Sigmoid colon (tissue), 7 donors: Measurements from ENCODE around the gene ELAVL2. TPM values are rescaled to one million over a fixed set of nuclear protein-coding genes. Genes with fewer than 3 reads are reported as not detected.

Source experiments
- DNase-seq: peaks from one replicate; pipeline ENCODE4 v3.0.0-alpha.2; 2019
- H3K27ac ChIP-seq, 4 donors: fragments of 200-600 bp; sonication (generic); one replicate each; pipeline ENCODE4 v1.5.1; 2016 to 2019; ENCODE audit warnings: mild to moderate bottlenecking in 1 of 4
- H3K27me3 ChIP-seq, 3 donors: fragments of 200-600 bp; sonication (generic); one replicate each; pipeline ENCODE4 v1.5.1; 2019; ENCODE audit warnings: mild to moderate bottlenecking in 1 of 3
- H3K36me3 ChIP-seq, 4 donors: fragments of 200-600 bp; sonication (generic); one replicate each; pipeline ENCODE4 v1.5.1; 2016 to 2019
- H3K4me1 ChIP-seq, 4 donors: fragments of 200-600 bp; sonication (generic); one replicate each; pipeline ENCODE4 v1.5.1; 2017 to 2019
- H3K4me3 ChIP-seq, 4 donors: fragments of 200-600 bp; sonication (generic); one replicate each; pipeline ENCODE4 v1.5.1; 2017 to 2019; ENCODE audit warnings: mild to moderate bottlenecking in 2 of 4, moderate library complexity in 1 of 4
- H3K9me3 ChIP-seq, 4 donors: fragments of 200-600 bp in 3 of 4; sonication (generic) in 3 of 4; one replicate each; pipeline versions ENCODE4 v1.5.1 to v1.6.1; 2013 to 2019
- EP300 ChIP-seq, 4 donors: sonication (generic); formaldehyde crosslinking; IDR thresholded peaks; one replicate each; pipeline ENCODE4 v1.6.1; 2017; ENCODE audit warnings: antibody characterized with exemption in 4 of 4
- POLR2A ChIP-seq, 2 donors: fragments of 450-650 bp; IDR thresholded peaks; one replicate each; pipeline ENCODE4 v1.6.1; 2016; ENCODE audit warnings: antibody characterized with exemption in 2 of 2, mild to moderate bottlenecking in 2 of 2, moderate library complexity in 2 of 2
- POLR2AphosphoS5 ChIP-seq, 4 donors: sonication (generic); formaldehyde crosslinking; IDR thresholded peaks; one replicate each; pipeline ENCODE4 v1.6.1; 2017; ENCODE audit warnings: antibody characterized with exemption in 4 of 4
- WGBS, 2 donors: extraction: QIAGEN DNeasy Blood & Tissue Kit; methylation state at CpG; one replicate each; pipeline ENCODE4 v1.1.7; 2013; 5-methylcytosine and 5-hydroxymethylcytosine counted together
- intact Hi-C: fragments of 100-400 bp; cut with DNase I; formaldehyde crosslinking; loops from one replicate; pipeline ENCODE4 v1.15.1; 2023
- polyA plus RNA-seq, 3 donors: library from polyadenylated mRNA; stranded (reverse); fragments of 200-250 nt; gene quantifications; one replicate each; pipeline ENCODE4 v1.2.3, GENCODE V29; 2013
- total RNA-seq, 4 donors: library from RNA; depleted of rRNA; stranded (reverse); fragments of >200 nt; gene quantifications; one replicate each; pipeline ENCODE4 v1.1.0, GENCODE V29; 2016
- TF ChIP-seq, protein P1 (sequence below), 4 experiments: fragments of 450-650 bp in 3 of 4; fragments of 200-600 bp in 1 of 4; IDR thresholded peaks; one replicate each; pipeline ENCODE4 v1.5.1; 2016 to 2019; ENCODE audit warnings: antibody characterized with exemption in 4 of 4, mild to moderate bottlenecking in 3 of 4, moderate library complexity in 2 of 4
- donor health status: healthy with polysubstance abuse.
- donor health status: Bipolar disorder and iron deficiency.
- donor health status: healthy.

Gene ELAVL2
- total and polyA plus RNA-seq, 7 donors = 0.16 to 0.36 (median 0.22) TPM; not detected in 4

GRCh38 chr9:23814243-23814642, 11.8 kb downstream of the ELAVL2 start:
- H3K27ac ChIP-seq = no peak overlapping the region
- H3K36me3 ChIP-seq = no peaks in the 10 kb centered on the region
- H3K4me3 ChIP-seq = no peak overlapping the region
- no peaks in the 10 kb centered on the region for H3K4me1 ChIP-seq
- H3K9me3 ChIP-seq = no peaks in the 10 kb centered on the region
- H3K27me3 ChIP-seq = peaks cover 0 to 27% (median 7%) of the 10 kb centered on the region in 3 donors
- TF ChIP-seq EP300 (IDR thresholded peaks at IDR 0.05) (no peak), POLR2A (IDR thresholded peaks at IDR 0.05) (no peak), POLR2AphosphoS5 (IDR thresholded peaks at IDR 0.05) (no peak)
- TF ChIP-seq, protein P1, sequence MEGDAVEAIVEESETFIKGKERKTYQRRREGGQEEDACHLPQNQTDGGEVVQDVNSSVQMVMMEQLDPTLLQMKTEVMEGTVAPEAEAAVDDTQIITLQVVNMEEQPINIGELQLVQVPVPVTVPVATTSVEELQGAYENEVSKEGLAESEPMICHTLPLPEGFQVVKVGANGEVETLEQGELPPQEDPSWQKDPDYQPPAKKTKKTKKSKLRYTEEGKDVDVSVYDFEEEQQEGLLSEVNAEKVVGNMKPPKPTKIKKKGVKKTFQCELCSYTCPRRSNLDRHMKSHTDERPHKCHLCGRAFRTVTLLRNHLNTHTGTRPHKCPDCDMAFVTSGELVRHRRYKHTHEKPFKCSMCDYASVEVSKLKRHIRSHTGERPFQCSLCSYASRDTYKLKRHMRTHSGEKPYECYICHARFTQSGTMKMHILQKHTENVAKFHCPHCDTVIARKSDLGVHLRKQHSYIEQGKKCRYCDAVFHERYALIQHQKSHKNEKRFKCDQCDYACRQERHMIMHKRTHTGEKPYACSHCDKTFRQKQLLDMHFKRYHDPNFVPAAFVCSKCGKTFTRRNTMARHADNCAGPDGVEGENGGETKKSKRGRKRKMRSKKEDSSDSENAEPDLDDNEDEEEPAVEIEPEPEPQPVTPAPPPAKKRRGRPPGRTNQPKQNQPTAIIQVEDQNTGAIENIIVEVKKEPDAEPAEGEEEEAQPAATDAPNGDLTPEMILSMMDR (IDR thresholded peaks at IDR 0.05) = no peak
- DNase-seq = no peak
- 64 to 71% methylated on average over 3 of the region's 3 CpGs for WGBS, 2 donors
- intact Hi-C loops = no loop called here

DNA sequence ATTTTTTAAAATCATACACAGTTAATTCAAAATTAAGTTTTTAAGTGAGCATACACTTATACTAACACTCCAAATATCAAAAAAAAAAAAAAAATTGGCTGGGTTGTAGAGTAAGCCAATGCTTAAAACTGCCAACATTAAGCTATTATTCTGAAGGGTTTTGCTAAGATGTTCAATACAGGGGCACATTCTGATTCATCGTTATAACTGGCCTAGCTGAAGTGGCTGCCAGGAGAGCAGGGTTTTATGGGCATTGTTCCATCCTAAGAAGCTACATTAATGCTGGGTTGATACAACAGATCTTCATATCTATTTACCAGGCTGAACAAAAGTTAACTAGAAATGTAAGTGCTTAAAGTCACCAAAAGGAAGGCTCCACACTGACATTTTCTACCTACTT, 13.4 kb downstream of the ELAVL2 start:
- H3K4me1 ChIP-seq = no peaks in the 10 kb centered on the region
- H3K27ac ChIP-seq = no peak overlapping the region
- intact Hi-C loops = no loop called here
- 88 to 94% methylated on average over 1 of the region's 1 CpG for WGBS, 2 donors
- no peaks in the 10 kb centered on the region for H3K36me3 ChIP-seq
- DNase-seq = no peak
- no peaks in the 10 kb centered on the region for H3K9me3 ChIP-seq
- TF ChIP-seq, protein P1 (IDR thresholded peaks at IDR 0.05) = no peak
- TF ChIP-seq POLR2AphosphoS5 (IDR thresholded peaks at IDR 0.05) (no peak), POLR2A (IDR thresholded peaks at IDR 0.05) (no peak), EP300 (IDR thresholded peaks at IDR 0.05) (no peak)
- peaks cover 0 to 12% (median under 1%) of the 10 kb centered on the region in 3 donors for H3K27me3 ChIP-seq
- no peak overlapping the region for H3K4me3 ChIP-seq

GRCh38 chr9:23811633-23812032, 14.4 kb downstream of the ELAVL2 start:
- no peak for TF ChIP-seq POLR2A (IDR thresholded peaks at IDR 0.05)
- TF ChIP-seq, protein P1 (IDR thresholded peaks at IDR 0.05) = no peak
- no peak for TF ChIP-seq POLR2AphosphoS5 (IDR thresholded peaks at IDR 0.05)
- no peak for TF ChIP-seq EP300 (IDR thresholded peaks at IDR 0.05)
- intact Hi-C loops = no loop called here
- no peak overlapping the region for H3K4me3 ChIP-seq
- 13 to 49% methylated on average over 2 of the region's 2 CpGs for WGBS, 2 donors
- peaks cover 0 to 3% (median 0%) of the 10 kb centered on the region in 3 donors for H3K27me3 ChIP-seq
- no peaks in the 10 kb centered on the region for H3K9me3 ChIP-seq
- no peak for DNase-seq
- no peaks in the 10 kb centered on the region for H3K4me1 ChIP-seq
- no peaks in the 10 kb centered on the region for H3K36me3 ChIP-seq
- no peak overlapping the region for H3K27ac ChIP-seq

DNA sequence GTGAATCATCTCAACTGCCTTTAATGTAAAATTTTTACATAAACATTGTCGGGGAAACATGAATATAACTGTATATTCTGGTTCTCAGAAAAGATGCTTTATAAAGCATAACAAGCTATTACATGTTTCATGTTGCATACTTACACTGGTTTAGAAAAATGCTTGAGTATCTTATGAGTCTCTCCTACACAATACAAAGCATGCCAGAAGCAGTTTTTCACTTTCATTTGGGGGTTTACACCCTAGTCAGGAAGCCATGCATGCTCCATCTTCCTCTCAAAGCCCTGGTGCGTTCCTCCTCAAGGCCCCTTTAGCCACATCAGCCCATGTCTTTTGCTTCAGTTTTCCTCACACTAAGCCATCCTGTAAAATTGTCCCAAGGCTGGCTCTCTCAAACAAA, 22.8 kb downstream of the ELAVL2 start:
- Histone ChIP-seq H3K36me3 (no peaks in the 10 kb centered on the region), H3K27me3 (peaks cover 0 to 6% (median 0%) of the 10 kb centered on the region in 3 donors), H3K4me1 (no peaks in the 10 kb centered on the region), H3K4me3 (no peak overlapping the region), H3K27ac (no peak overlapping the region), H3K9me3 (no peaks in the 10 kb centered on the region)
- 83 to 90% methylated on average over 2 of the region's 2 CpGs for WGBS, 2 donors
- intact Hi-C loops = no loop called here
- TF ChIP-seq POLR2A (IDR thresholded peaks at IDR 0.05) (no peak), EP300 (IDR thresholded peaks at IDR 0.05) (no peak), POLR2AphosphoS5 (IDR thresholded peaks at IDR 0.05) (no peak)
- TF ChIP-seq, protein P1 (IDR thresholded peaks at IDR 0.05) = no peak
- DNase-seq = no peak

DNA sequence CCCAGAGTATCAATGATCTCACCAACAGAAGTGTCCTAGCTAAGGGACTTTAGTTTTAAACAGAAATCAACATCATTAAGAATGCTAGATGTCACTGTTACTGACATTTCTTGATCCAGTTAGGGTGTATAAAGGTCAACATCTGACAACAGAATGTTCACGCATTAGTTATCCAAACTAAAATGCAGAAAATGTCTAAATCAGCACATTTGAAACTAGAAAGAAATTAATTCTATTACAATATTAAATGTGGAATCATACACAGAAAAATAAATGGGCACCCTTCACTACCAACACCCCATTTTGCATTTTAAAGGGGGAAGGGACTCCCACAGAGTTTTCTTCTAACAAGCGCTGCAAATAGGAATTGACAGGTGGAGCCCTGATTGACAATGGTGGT, 24.5 kb downstream of the ELAVL2 start:
- no peak for DNase-seq
- WGBS, 2 donors = 95 to 98% methylated on average over 2 of the region's 2 CpGs

More for the DNA sequence above, 24.5 kb downstream of the ELAVL2 start:
- no peaks in the 10 kb centered on the region for H3K9me3 ChIP-seq
- no peak overlapping the region for H3K27ac ChIP-seq
- peaks cover 0 to 6% (median 0%) of the 10 kb centered on the region in 3 donors for H3K27me3 ChIP-seq
- intact Hi-C loops = no loop called here
- no peak for TF ChIP-seq POLR2A (IDR thresholded peaks at IDR 0.05)
- no peak for TF ChIP-seq EP300 (IDR thresholded peaks at IDR 0.05)
- no peak for TF ChIP-seq POLR2AphosphoS5 (IDR thresholded peaks at IDR 0.05)
- TF ChIP-seq, protein P1 (IDR thresholded peaks at IDR 0.05) = no peak
- H3K36me3 ChIP-seq = no peaks in the 10 kb centered on the region
- H3K4me1 ChIP-seq = no peaks in the 10 kb centered on the region
- no peak overlapping the region for H3K4me3 ChIP-seq
